HepG2 (cell line): ENCODE results near the gene YPEL4. TPM values are rescaled to one million over a fixed set of nuclear protein-coding genes. Genes with fewer than 3 reads are reported as not detected.
A peak's percentile ranks its signal among the peaks of the same experiment; 100 is the strongest.

Source experiments
- FOXK1 ChIP-seq: sonication (generic); formaldehyde crosslinking; IDR thresholded peaks from 2 replicates; pipeline ENCODE4 v1.4.0; 2020; ENCODE audit warnings: low read depth, missing genetic modification reagents, borderline replicate concordance
- GTF3A ChIP-seq: sonication (generic); formaldehyde crosslinking; conservative IDR thresholded peaks from 2 replicates; pipeline ENCODE4 v1.4.0; 2020; ENCODE audit warnings: mild to moderate bottlenecking, missing genetic modification reagents
- HMG20A ChIP-seq: IDR thresholded peaks from 2 replicates; pipeline ENCODE4 v1.6.1; 2016; ENCODE audit warnings: borderline replicate concordance
- MTA3 ChIP-seq: sonication (generic); formaldehyde crosslinking; IDR thresholded peaks from 2 replicates; pipeline ENCODE4 v1.4.0; 2020; ENCODE audit warnings: missing genetic modification reagents
- NCOA1 ChIP-seq: sonication (generic); formaldehyde crosslinking; IDR thresholded peaks from 2 replicates; pipeline ENCODE4 v1.9.0; 2021; ENCODE audit warnings: missing genetic modification reagents
- PAF1 ChIP-seq: IDR thresholded peaks from 2 replicates; pipeline ENCODE4 v1.6.1; 2016; ENCODE audit warnings: missing genetic modification reagents, missing compliant biosample characterization
- PRPF4 ChIP-seq: fragments of 200-400 bp; formaldehyde crosslinking; IDR thresholded peaks from 2 replicates; pipeline ENCODE4 v1.6.1; 2016; ENCODE audit warnings: low read length, low read depth; ENCODE audit not compliant: poor library complexity, severe bottlenecking
- RFX1 ChIP-seq: fragments of 450-650 bp; IDR thresholded peaks from 2 replicates; pipeline ENCODE4 v1.6.1; 2017
- RFX5 ChIP-seq: IDR thresholded peaks from 2 replicates; pipeline ENCODE4 v1.6.1; 2011; ENCODE audit warnings: low read depth, low read length, improper control_type of control experiment
- SMAD1 ChIP-seq: sonication (generic); formaldehyde crosslinking; IDR thresholded peaks from 2 replicates; pipeline ENCODE4 v1.4.0; 2020; ENCODE audit warnings: missing genetic modification reagents, low read depth, mild to moderate bottlenecking, borderline replicate concordance
- TAF15 ChIP-seq: fragments of 200-400 bp; formaldehyde crosslinking; IDR thresholded peaks from one replicate; pipeline ENCODE4 v1.6.1; 2018; ENCODE audit warnings: mild to moderate bottlenecking, low read depth, low read length; ENCODE audit not compliant: poor library complexity, severe bottlenecking
- TBX3 ChIP-seq: fragments of 450-650 bp; IDR thresholded peaks from 2 replicates; pipeline ENCODE4 v1.6.1; 2017; ENCODE audit warnings: antibody characterized with exemption, mild to moderate bottlenecking, inconsistent platforms, borderline replicate concordance
- TCF7 ChIP-seq: sonication (generic); IDR thresholded peaks from 2 replicates; pipeline ENCODE4 v1.6.1; 2016; ENCODE audit warnings: antibody characterized with exemption, low read depth
- TOE1 ChIP-seq: sonication (generic); formaldehyde crosslinking; IDR thresholded peaks from 2 replicates; pipeline ENCODE4 v1.4.0; 2020; ENCODE audit warnings: mild to moderate bottlenecking, missing genetic modification reagents
- ZFP37 ChIP-seq: sonication (generic); formaldehyde crosslinking; IDR thresholded peaks from 2 replicates; pipeline ENCODE4 v1.4.0; 2020; ENCODE audit warnings: missing genetic modification reagents, borderline replicate concordance
- ZNF142 ChIP-seq: sonication (generic); formaldehyde crosslinking; IDR thresholded peaks from 2 replicates; pipeline ENCODE4 v1.4.0; 2020; ENCODE audit warnings: missing genetic modification reagents
- ZNF18 ChIP-seq: sonication (generic); formaldehyde crosslinking; IDR thresholded peaks from 2 replicates; pipeline ENCODE4 v1.8.0; 2022; ENCODE audit warnings: mild to moderate bottlenecking, missing genetic modification reagents; ENCODE audit not compliant: insufficient replicate concordance
- ZNF446 ChIP-seq: sonication (generic); formaldehyde crosslinking; IDR thresholded peaks from 2 replicates; pipeline ENCODE4 v1.5.0; 2020; ENCODE audit warnings: mild to moderate bottlenecking, missing genetic modification reagents
- polyA plus RNA-seq, 8 experiments: library from polyadenylated mRNA; depleted of rRNA in 3 of 8; stranded (reverse) in 7 of 8; unstranded in 1 of 8; fragments of >200 nt; fragmentation: Illumina TruSeq in 4 of 8; extraction: Trizol in 4 of 8; gene quantifications; 2 replicates each; pipeline versions ENCODE4 v1.2.1 to v1.2.3, GENCODE V29; 2011 to 2016; ENCODE audit warnings: low read depth in 4 of 8, missing spikeins in 1 of 8, mixed read lengths in 1 of 8; ENCODE audit not compliant: insufficient read depth in 1 of 8
- total RNA-seq, 5 experiments: library from RNA; depleted of rRNA; stranded (reverse); fragments of >200 nt; fragmentation: Illumina TruSeq; extraction: Trizol; gene quantifications; 2 replicates each; pipeline ENCODE4 v1.2.3, GENCODE V29; 2016; ENCODE audit warnings: low read depth in 1 of 5
- TF ChIP-seq, protein P1 (sequence below): sonication (generic); formaldehyde crosslinking; IDR thresholded peaks from 2 replicates; pipeline ENCODE4 v1.5.1; 2020; ENCODE audit warnings: missing genetic modification reagents, mild to moderate bottlenecking, borderline replicate concordance

Gene YPEL4
- total and polyA plus RNA-seq, 2 of the 13 experiments (the other 11 are each of a cell fraction or from before 2014, with no cell fraction given) = 0.04 TPM; not detected in 1

GRCh38 chr11:57667117-57667735, 17.5 kb upstream of the YPEL4 start (continued):
- TF ChIP-seq ZNF18 (CRISPR knock-in tag) (no peak), MTA3 (CRISPR knock-in tag) (no peak), TCF7 (no peak), ZNF142 (no peak; the same call in 1 of the 2 replicates), ZFP37 (no peak), SMAD1 (CRISPR knock-in tag) (0 out of 2 replicates have a peak, but pooled peaks have one; percentile 44), NCOA1 (no peak), FOXK1 (no peak), RFX5 (no peak), GTF3A (no peak), TOE1 (no peak), PAF1 (CRISPR knock-in tag) (no peak), RFX1 (0 out of 2 replicates have a peak, but pooled peaks have one; percentile 42), PRPF4 (peak; percentile 86), HMG20A (CRISPR knock-in tag) (no peak), TAF15 (no peak), ZNF446 (CRISPR knock-in tag) (no peak), TBX3 (no peak)
- TF ChIP-seq, protein P1, sequence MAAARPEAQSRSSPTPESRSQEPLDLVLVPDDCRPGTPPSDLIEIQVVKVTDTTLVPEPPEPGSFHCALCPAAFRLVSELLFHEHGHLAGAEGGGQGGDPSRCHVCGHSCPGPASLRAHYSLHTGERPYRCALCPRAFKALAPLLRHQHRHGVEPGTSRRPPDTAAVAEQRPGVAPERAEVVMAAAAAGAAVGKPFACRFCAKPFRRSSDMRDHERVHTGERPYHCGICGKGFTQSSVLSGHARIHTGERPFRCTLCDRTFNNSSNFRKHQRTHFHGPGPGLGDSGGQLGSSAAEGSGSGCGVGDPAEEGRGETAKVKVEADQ = no peak
